ENCODE measurements around the gene SLC5A2.

GRCh38 chr16:31489298-31489564 is 6.3 kb downstream of the SLC5A2 start:
- no peak for TF ChIP-seq CTCF (IDR thresholded peaks at IDR 0.05)
- no peak for TF ChIP-seq POLR2A (IDR thresholded peaks at IDR 0.05)

All from thyroid gland (tissue), 4 donors.